ENCODE measurements around the gene TBXAS1. TPM values are rescaled to one million over a fixed set of nuclear protein-coding genes. Genes with fewer than 3 reads are reported as not detected.

The TBXAS1 gene
- polyA plus RNA-seq, 2 of the 4 experiments (the other 2 are of a cell fraction) = 8.8 to 11.6 TPM

GRCh38 chr7:139896288-139896687 is 67.2 kb downstream of the TBXAS1 start:
- POLR2A ChIA-PET = no interaction called here
- H3K4me2 ChIP-seq = no peak overlapping the region
- WGBS (ENCODE audit: missing lambda C conversion rate) = 73% methylated on average over 3 of the region's 3 CpGs
- FAIRE-seq (no peak), DNase-seq (ENCODE audit: low read depth in 1 of 2, low spot score in 1 of 2) (no peak), ATAC-seq (no peak)
- no peaks in the 10 kb centered on the region for H3K9me3 ChIP-seq
- H3K4me1 ChIP-seq = no peaks in the 10 kb centered on the region
- H3K4me3 ChIP-seq = no peak overlapping the region
- H3K27ac ChIP-seq = no peak overlapping the region
- no peak for TF ChIP-seq TFCP2L1 (CRISPR knock-in tag; IDR thresholded peaks at IDR 0.05)
- TF ChIP-seq BHLHE40 (IDR thresholded peaks at IDR 0.05; ENCODE audit: low read depth, low read length) = no peak
- TF ChIP-seq CBX2 (IDR thresholded peaks at IDR 0.05; ENCODE audit: borderline replicate concordance, low read depth) = no peak
- TF ChIP-seq BCL3 (IDR thresholded peaks at IDR 0.05) = no peak
- no peak for TF ChIP-seq HDAC2 (IDR thresholded peaks at IDR 0.05)
- no peak for TF ChIP-seq KDM5A (IDR thresholded peaks at IDR 0.05)
- no peak for TF ChIP-seq SMC3 (IDR thresholded peaks at IDR 0.05)
- TF ChIP-seq MAX (IDR thresholded peaks at IDR 0.05) = no peak
- TF ChIP-seq FOXS1 (CRISPR knock-in tag; IDR thresholded peaks at IDR 0.05) = no peak
- no peak for TF ChIP-seq HES2 (IDR thresholded peaks at IDR 0.05)
- TF ChIP-seq SREBF2 (IDR thresholded peaks at IDR 0.05) = no peak
- no peak for TF ChIP-seq FOSB (CRISPR knock-in tag; IDR thresholded peaks at IDR 0.05)
- TF ChIP-seq MAZ (IDR thresholded peaks at IDR 0.05; ENCODE audit: borderline replicate concordance, low read depth, low read length) = no peak
- CTCF ChIA-PET = interaction anchor here (0.7 to 1.3 kb wide), 3 partner anchors 9 to 109 kb away, joined by 3 read pairs; no protein-coding TSS in a partner anchor

- POLR2A ChIA-PET = no interaction called here
- Histone ChIP-seq H3K4me1 (no peaks in the 10 kb centered on the region), H3K9me3 (no peaks in the 10 kb centered on the region), H3K4me3 (no peak overlapping the region), H3K4me2 (no peak overlapping the region), H3K27ac (no peak overlapping the region)
- FAIRE-seq = no peak
- WGBS (ENCODE audit: missing lambda C conversion rate) = 72% methylated on average over 6 of the region's 6 CpGs
- DNase-seq (ENCODE audit: low read depth in 1 of 2, low spot score in 1 of 2) = no peak
- TF ChIP-seq EP300 (IDR thresholded peaks at IDR 0.05) (no peak), EHMT2 (IDR thresholded peaks at IDR 0.05; ENCODE audit: low read depth) (no peak), HOXB13 (CRISPR knock-in tag; IDR thresholded peaks at IDR 0.05; ENCODE audit: low read depth) (no peak), HES2 (IDR thresholded peaks at IDR 0.05) (no peak), RAD21 (conservative IDR thresholded peaks at IDR 0.05 in 1 of 2, IDR thresholded peaks at IDR 0.05 in 1 of 2) (no peak), BHLHE40 (IDR thresholded peaks at IDR 0.05; ENCODE audit: low read depth, low read length) (no peak), TFCP2L1 (CRISPR knock-in tag; IDR thresholded peaks at IDR 0.05) (no peak), ZC3H11A (IDR thresholded peaks at IDR 0.05) (no peak), HOXA7 (CRISPR knock-in tag; IDR thresholded peaks at IDR 0.05) (no peak), HEYL (CRISPR knock-in tag; IDR thresholded peaks at IDR 0.05) (no peak), POLR2A (IDR thresholded peaks at IDR 0.05; ENCODE audit: low read length) (no peak)
- CTCF ChIA-PET = interaction anchor here (1.2 kb wide), 1 partner anchor 10 kb away, joined by 3 read pairs; no protein-coding TSS in a partner anchor
- no peak for ATAC-seq
Measured at GRCh38 chr7:139896831-139897230, 67.8 kb downstream of the TBXAS1 start.

GRCh38 chr7:139897422-139898090 is 68.5 kb downstream of the TBXAS1 start:
- no peak for FAIRE-seq
- no peak overlapping the region for H3K4me3 ChIP-seq
- no peak for DNase-seq (ENCODE audit: low read depth in 1 of 2, low spot score in 1 of 2)
- H3K4me1 ChIP-seq = no peaks in the 10 kb centered on the region
- TF ChIP-seq HDAC2 (IDR thresholded peaks at IDR 0.05) = no peak
- TF ChIP-seq PHF8 (IDR thresholded peaks at IDR 0.05; ENCODE audit: borderline replicate concordance, low read depth) = no peak
- no peak for TF ChIP-seq ELK1 (IDR thresholded peaks at IDR 0.05; ENCODE audit: low read depth, low read length)
- TF ChIP-seq E2F6 (IDR thresholded peaks at IDR 0.05; ENCODE audit: borderline replicate concordance, low read depth) = no peak
- TF ChIP-seq PBX3 (IDR thresholded peaks at IDR 0.05) = no peak
- TF ChIP-seq ZC3H11A (IDR thresholded peaks at IDR 0.05) = no peak
- TF ChIP-seq CTCF (IDR thresholded peaks at IDR 0.05) = no peak
- no peak overlapping the region for H3K4me2 ChIP-seq
- POLR2A ChIA-PET = no interaction called here
- WGBS (ENCODE audit: missing lambda C conversion rate) = 90% methylated on average over 5 of the region's 5 CpGs
- CTCF ChIA-PET = interaction anchor here (0.7 kb wide), 1 partner anchor 120 kb away, joined by 5 read pairs; no protein-coding TSS in a partner anchor
- H3K9me3 ChIP-seq = no peaks in the 10 kb centered on the region
- no peak overlapping the region for H3K27ac ChIP-seq
- no peak; a peak in 1 of 6 replicates for ATAC-seq
